SU-DHL-6 (cell line): Measurements from ENCODE around the gene GRN.
A peak's percentile ranks its signal among the peaks of the same experiment; 100 is the strongest.

Source experiments
- H2AFZ ChIP-seq: fragments of 200-600 bp; sonication (generic); 2 replicates; pipeline ENCODE4 v1.6.1; 2014; ENCODE audit warnings: low read depth, mild to moderate bottlenecking, moderate library complexity, mixed read lengths, antibody characterized with exemption, low read length; ENCODE audit not compliant: severe bottlenecking
- H3F3A ChIP-seq: fragments of 200-600 bp; shearing (Covaris generic); 2 replicates; pipeline ENCODE4 v1.6.0; 2016; ENCODE audit warnings: antibody characterized with exemption, mild to moderate bottlenecking; ENCODE audit not compliant: insufficient read depth
- H3K27ac ChIP-seq: fragments of 200-600 bp; sonication (generic); 2 replicates; pipeline ENCODE4 v1.5.1; 2016; ENCODE audit warnings: low read depth, mild to moderate bottlenecking, low read length, moderate library complexity, mixed read lengths
- H3K27me3 ChIP-seq: fragments of 200-600 bp; sonication (generic), shearing (Covaris generic); 2 replicates; pipeline ENCODE4 v1.6.0; 2014; ENCODE audit warnings: mild to moderate bottlenecking, low read length
- H3K36me3 ChIP-seq: fragments of 200-600 bp; sonication (generic); 2 replicates; pipeline ENCODE4 v1.6.1; 2014; ENCODE audit warnings: mild to moderate bottlenecking, low read length, mixed read lengths
- H3K4me2 ChIP-seq: fragments of 300-600, 200-600 bp; shearing (Covaris generic), sonication (generic); 2 replicates; pipeline ENCODE4 v1.6.0; 2014; ENCODE audit warnings: low read length, low read depth, mild to moderate bottlenecking; ENCODE audit not compliant: poor library complexity, severe bottlenecking
- H3K4me3 ChIP-seq: fragments of 200-600 bp; sonication (generic); 2 replicates; pipeline ENCODE4 v1.5.1; 2014; ENCODE audit warnings: antibody characterized with exemption, low read length, mild to moderate bottlenecking, mixed read lengths; ENCODE audit not compliant: insufficient read depth, poor library complexity, severe bottlenecking
- H3K79me2 ChIP-seq: fragments of 200-600 bp; sonication (generic); 2 replicates; pipeline ENCODE4 v1.6.1; 2014; ENCODE audit warnings: mild to moderate bottlenecking, low read length, moderate library complexity; ENCODE audit not compliant: insufficient read depth
- H3K9ac ChIP-seq: fragments of 200-600 bp; sonication (generic); 2 replicates; pipeline ENCODE4 v1.7.0; 2014; ENCODE audit warnings: mild to moderate bottlenecking, low read length
- H3K9me2 ChIP-seq: fragments of 200-600 bp; sonication (generic); replicated peaks from 2 replicates; pipeline ENCODE4 v1.6.1; 2014; ENCODE audit warnings: low read length; ENCODE audit not compliant: insufficient read depth
- H3K9me3 ChIP-seq: fragments of 200-600 bp; sonication (generic); 2 replicates; pipeline ENCODE4 v1.6.1; 2014; ENCODE audit warnings: low read length, mixed read lengths; ENCODE audit not compliant: insufficient read depth
- H4K20me1 ChIP-seq: fragments of 200-600 bp; sonication (generic); 2 replicates; pipeline ENCODE4 v1.6.1; 2014; ENCODE audit warnings: low read depth, mild to moderate bottlenecking, antibody characterized with exemption, low read length, moderate library complexity, mixed read lengths
- EZH2phosphoT487 ChIP-seq: fragments of 200-600 bp; sonication (generic), shearing (Covaris generic); conservative IDR thresholded peaks from 2 replicates; pipeline ENCODE4 v1.6.1; 2018; ENCODE audit warnings: mild to moderate bottlenecking, antibody characterized with exemption, low read length, moderate library complexity, mixed read lengths
- TF ChIP-seq, protein P1 (sequence below): fragments of 200-600 bp; sonication (generic); IDR thresholded peaks from one replicate; pipeline ENCODE4 v1.5.1; 2017; ENCODE audit warnings: antibody characterized with exemption, mild to moderate bottlenecking, low read length, moderate library complexity; ENCODE audit not compliant: insufficient read depth, poor library complexity, severe bottlenecking

GRN gene

DNA sequence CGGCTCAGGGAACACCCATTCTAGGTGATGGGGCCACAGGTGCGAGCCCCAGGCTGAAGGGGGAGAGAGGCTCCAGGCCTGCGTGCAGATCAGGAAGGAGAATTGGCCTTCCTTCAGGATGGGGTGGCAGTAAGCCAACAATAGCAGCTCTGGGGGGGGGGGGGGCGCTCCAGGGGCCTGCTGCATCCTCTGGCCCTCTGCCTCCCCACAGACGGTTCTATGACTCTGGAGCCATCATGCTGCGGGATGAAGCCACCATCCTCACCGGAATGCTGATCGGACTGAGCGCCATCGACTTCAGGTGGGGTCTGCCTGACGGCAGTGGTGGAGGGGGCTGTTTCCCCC lies 30.6 kb upstream of the GRN start:
- H3K36me3 ChIP-seq: no peaks in the 10 kb centered on the region
- TF ChIP-seq, protein P1, sequence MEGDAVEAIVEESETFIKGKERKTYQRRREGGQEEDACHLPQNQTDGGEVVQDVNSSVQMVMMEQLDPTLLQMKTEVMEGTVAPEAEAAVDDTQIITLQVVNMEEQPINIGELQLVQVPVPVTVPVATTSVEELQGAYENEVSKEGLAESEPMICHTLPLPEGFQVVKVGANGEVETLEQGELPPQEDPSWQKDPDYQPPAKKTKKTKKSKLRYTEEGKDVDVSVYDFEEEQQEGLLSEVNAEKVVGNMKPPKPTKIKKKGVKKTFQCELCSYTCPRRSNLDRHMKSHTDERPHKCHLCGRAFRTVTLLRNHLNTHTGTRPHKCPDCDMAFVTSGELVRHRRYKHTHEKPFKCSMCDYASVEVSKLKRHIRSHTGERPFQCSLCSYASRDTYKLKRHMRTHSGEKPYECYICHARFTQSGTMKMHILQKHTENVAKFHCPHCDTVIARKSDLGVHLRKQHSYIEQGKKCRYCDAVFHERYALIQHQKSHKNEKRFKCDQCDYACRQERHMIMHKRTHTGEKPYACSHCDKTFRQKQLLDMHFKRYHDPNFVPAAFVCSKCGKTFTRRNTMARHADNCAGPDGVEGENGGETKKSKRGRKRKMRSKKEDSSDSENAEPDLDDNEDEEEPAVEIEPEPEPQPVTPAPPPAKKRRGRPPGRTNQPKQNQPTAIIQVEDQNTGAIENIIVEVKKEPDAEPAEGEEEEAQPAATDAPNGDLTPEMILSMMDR: no peak
- no peak for TF ChIP-seq EZH2phosphoT487
- no peaks in the 10 kb centered on the region for H3K9me3 ChIP-seq
- no peak overlapping the region for H2AFZ ChIP-seq
- peak overlapping the region; percentile 48 for H3K4me3 ChIP-seq
- H3K27ac ChIP-seq: no peak overlapping the region
- H3F3A ChIP-seq: no peaks in the 10 kb centered on the region
- no peaks in the 10 kb centered on the region for H3K79me2 ChIP-seq
- no peaks in the 10 kb centered on the region for H3K9me2 ChIP-seq
- no peaks in the 10 kb centered on the region for H4K20me1 ChIP-seq
- H3K4me2 ChIP-seq: peak overlapping the region; percentile 52
- H3K9ac ChIP-seq: peak overlapping the region; percentile 26; the same call in 1 of the 2 replicates
- H3K27me3 ChIP-seq: no peaks in the 10 kb centered on the region

DNA sequence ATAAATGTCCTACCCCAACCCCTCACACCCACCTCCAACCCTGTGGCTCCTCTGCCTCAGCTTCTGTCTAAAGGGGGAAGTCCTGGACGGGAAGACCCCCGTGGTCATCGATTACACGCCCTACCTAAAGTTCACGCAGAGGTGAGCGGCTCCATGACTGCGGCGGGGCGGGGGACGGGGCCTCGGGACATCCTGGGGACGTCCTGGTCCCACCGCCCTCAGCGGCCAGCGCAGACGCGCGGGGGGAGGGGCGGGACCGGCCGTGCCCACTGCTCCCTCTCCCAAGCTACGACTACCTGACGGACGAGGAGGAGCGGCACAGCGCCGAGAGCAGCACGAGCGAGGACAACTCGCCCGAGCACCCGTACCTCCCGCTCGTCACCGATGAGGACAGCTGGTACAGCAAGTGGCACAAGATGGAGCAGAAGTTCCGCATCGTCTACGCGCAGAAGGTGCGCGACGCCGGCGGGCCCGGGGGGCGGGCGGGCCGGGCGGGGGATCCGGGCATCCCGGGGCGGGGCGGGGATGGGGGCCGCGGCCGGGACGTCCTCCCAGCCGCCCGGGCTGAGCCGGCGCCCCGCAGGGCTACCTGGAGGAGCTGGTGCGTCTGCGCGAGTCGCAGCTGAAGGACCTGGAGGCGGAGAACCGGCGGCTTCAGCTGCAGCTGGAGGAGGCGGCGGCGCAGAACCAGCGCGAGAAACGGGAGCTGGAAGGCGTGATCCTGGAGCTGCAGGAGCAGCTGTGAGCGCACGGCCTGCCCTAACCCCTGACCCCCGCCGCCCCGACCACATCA lies 30.0 kb upstream of the GRN start:
- Histone ChIP-seq H4K20me1 (no peaks in the 10 kb centered on the region), H3K27me3 (no peaks in the 10 kb centered on the region), H3K79me2 (no peaks in the 10 kb centered on the region), H3K4me2 (peak overlapping the region; percentile 52), H3F3A (no peaks in the 10 kb centered on the region), H3K9ac (peak overlapping the region; percentile 26; the same call in 1 of the 2 replicates), H3K9me2 (no peaks in the 10 kb centered on the region), H3K27ac (no peak overlapping the region), H2AFZ (peak overlapping the region; percentile 60), H3K9me3 (no peaks in the 10 kb centered on the region), H3K4me3 (peak overlapping the region; percentile 48), H3K36me3 (no peaks in the 10 kb centered on the region)
- no peak for TF ChIP-seq EZH2phosphoT487
- TF ChIP-seq, protein P1: no peak

- Histone ChIP-seq H3K9ac (no peak overlapping the region), H3K4me3 (no peak overlapping the region)
Measured at GRCh38 chr17:44315760-44316731, 29.1 kb upstream of the GRN start.

More at GRCh38 chr17:44315760-44316731, 29.1 kb upstream of the GRN start:
- Histone ChIP-seq H2AFZ (no peak overlapping the region), H3K9me3 (no peaks in the 10 kb centered on the region), H3K36me3 (no peaks in the 10 kb centered on the region), H3F3A (no peaks in the 10 kb centered on the region), H3K4me2 (peak overlapping the region; percentile 28), H3K27ac (no peak overlapping the region), H3K9me2 (no peaks in the 10 kb centered on the region), H4K20me1 (no peaks in the 10 kb centered on the region), H3K79me2 (no peaks in the 10 kb centered on the region), H3K27me3 (no peaks in the 10 kb centered on the region)
- no peak for TF ChIP-seq EZH2phosphoT487
- TF ChIP-seq, protein P1: no peak
